ENCODE measurements around the gene PRKAG2. TPM values are rescaled to one million over a fixed set of nuclear protein-coding genes. Genes with fewer than 3 reads are reported as not detected.

Gene PRKAG2
- total and polyA plus RNA-seq, 2 of the 13 experiments (the other 11 are each of a cell fraction or from before 2014, with no cell fraction given), result 0.90 to 1.3 TPM

DNA sequence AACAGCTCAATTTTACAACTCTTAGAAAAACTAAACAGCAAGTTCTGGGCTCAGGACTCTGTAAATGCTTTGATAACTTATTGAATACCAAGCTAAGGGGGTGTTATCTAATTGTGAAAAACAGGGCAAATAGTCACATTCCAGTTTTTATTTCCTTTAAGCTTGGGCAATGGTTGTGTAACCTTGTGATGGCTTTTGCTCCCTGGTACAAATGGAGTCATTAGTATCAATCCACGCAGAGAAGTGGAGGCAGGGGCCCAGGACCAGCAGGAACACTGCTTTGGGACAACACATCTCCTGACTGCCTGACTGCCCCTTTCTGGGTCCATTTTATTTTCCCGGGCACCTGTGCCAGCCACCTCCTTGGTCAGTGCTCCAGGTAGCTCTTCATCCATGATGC is 5.8 kb upstream of the PRKAG2 start (continued):
- TF ChIP-seq ZNF543 (CRISPR knock-in tag; IDR thresholded peaks at IDR 0.05), result no peak
- TF ChIP-seq DNMT3B (CRISPR knock-in tag; conservative IDR thresholded peaks at IDR 0.05), result no peak
- TF ChIP-seq, protein P1, sequence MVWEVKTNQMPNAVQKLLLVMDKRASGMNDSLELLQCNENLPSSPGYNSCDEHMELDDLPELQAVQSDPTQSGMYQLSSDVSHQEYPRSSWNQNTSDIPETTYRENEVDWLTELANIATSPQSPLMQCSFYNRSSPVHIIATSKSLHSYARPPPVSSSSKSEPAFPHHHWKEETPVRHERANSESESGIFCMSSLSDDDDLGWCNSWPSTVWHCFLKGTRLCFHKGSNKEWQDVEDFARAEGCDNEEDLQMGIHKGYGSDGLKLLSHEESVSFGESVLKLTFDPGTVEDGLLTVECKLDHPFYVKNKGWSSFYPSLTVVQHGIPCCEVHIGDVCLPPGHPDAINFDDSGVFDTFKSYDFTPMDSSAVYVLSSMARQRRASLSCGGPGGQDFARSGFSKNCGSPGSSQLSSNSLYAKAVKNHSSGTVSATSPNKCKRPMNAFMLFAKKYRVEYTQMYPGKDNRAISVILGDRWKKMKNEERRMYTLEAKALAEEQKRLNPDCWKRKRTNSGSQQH (CRISPR knock-in tag; IDR thresholded peaks at IDR 0.05; ENCODE audit: low read depth), result no peak
- TF ChIP-seq ZNF678 (CRISPR knock-in tag; IDR thresholded peaks at IDR 0.05), result no peak

DNA sequence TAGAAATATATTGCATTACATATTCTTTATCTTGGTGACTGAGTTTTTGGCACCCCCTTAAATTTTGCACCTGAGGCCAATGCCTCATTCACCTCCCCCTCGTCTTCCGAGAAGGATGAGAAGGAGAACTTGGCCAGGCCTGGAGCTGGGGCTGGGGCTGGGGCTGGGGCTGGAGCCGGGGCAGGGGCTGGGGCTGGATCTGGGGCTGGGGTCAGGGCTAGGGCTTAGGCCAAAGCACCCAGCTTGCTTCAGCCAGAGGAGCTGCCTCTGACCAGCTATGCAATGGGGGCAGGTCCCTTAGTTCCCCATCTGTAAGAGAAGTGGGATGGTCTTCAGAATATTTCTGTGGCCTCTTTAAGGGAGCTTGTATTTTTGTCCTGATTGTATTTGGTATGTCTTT is 3.8 kb upstream of the PRKAG2 start:
- no peak overlapping the region for H3K4me3 ChIP-seq (replicated peaks in 1 of 3; ENCODE audit: insufficient read depth in 1 of 3, low read depth in 2 of 3, low read length in 3 of 3)
- intact Hi-C loops (cut with micrococcal nuclease; ENCODE audit: unreplicated experiment) (no loop called here), in situ Hi-C loops (cut with HindIII; ENCODE audit: extremely low pct_ligation_motif_present, low pct_unique_long_range_greater_than_20kb) (no loop called here)
- 65% methylated on average over 2 of the region's 3 CpGs for WGBS (ENCODE audit: low lambda C conversion rate)
- no TSS peak for BruUV-seq (replicated peaks)
- ChIA-PET POLR2A (no interaction called here), CTCF (ENCODE audit: low intra/inter-chr PET ratio, low total read pairs) (no interaction called here)
- no peaks in the 10 kb centered on the region for H3K79me2 ChIP-seq (ENCODE audit: insufficient read depth, low read length)
- no peak overlapping the region for H3K27ac ChIP-seq (ENCODE audit: extremely low read length, insufficient read depth, low read length)
- no peaks in the 10 kb centered on the region for H3K9me3 ChIP-seq (ENCODE audit: low read length)
- ATAC-seq (no peak), DNase-seq (ENCODE audit: low spot score) (no peak), FAIRE-seq (no peak)
- H3K27me3 ChIP-seq (ENCODE audit: control insufficient read depth in 1 of 2, insufficient read depth in 2 of 2, low read length in 2 of 2), result peaks cover 0 to 27% of the 10 kb centered on the region in 2 experiments
- no peak overlapping the region for H2AFZ ChIP-seq (ENCODE audit: low read length)
- no peak overlapping the region for H3K4me2 ChIP-seq (ENCODE audit: low read depth, low read length)
- no peaks in the 10 kb centered on the region for H4K20me1 ChIP-seq (ENCODE audit: insufficient read depth, low read length)
- H3K9ac ChIP-seq (ENCODE audit: insufficient read depth, low read depth, low read length), result no peak overlapping the region
- peaks cover 7% of the 10 kb centered on the region for H3K4me1 ChIP-seq (ENCODE audit: insufficient read depth, low read length)
- H3K36me3 ChIP-seq (replicated peaks in 1 of 2; ENCODE audit: control insufficient read depth in 1 of 2, insufficient read depth in 2 of 2, low read length in 2 of 2), result no peaks in the 10 kb centered on the region
- TF ChIP-seq DMAP1 (CRISPR knock-in tag; IDR thresholded peaks at IDR 0.05) (no peak), ZNF780A (CRISPR knock-in tag; IDR thresholded peaks at IDR 0.05) (no peak), ZNF891 (CRISPR knock-in tag; IDR thresholded peaks at IDR 0.05) (no peak), ZNF563 (CRISPR knock-in tag; IDR thresholded peaks at IDR 0.05) (no peak), TCF12 (IDR thresholded peaks at IDR 0.05) (no peak), TCF12 (CRISPR knock-in tag; IDR thresholded peaks at IDR 0.05) (no peak), HMGA1 (CRISPR knock-in tag; conservative IDR thresholded peaks at IDR 0.05) (no peak)
- TF ChIP-seq, protein P2, sequence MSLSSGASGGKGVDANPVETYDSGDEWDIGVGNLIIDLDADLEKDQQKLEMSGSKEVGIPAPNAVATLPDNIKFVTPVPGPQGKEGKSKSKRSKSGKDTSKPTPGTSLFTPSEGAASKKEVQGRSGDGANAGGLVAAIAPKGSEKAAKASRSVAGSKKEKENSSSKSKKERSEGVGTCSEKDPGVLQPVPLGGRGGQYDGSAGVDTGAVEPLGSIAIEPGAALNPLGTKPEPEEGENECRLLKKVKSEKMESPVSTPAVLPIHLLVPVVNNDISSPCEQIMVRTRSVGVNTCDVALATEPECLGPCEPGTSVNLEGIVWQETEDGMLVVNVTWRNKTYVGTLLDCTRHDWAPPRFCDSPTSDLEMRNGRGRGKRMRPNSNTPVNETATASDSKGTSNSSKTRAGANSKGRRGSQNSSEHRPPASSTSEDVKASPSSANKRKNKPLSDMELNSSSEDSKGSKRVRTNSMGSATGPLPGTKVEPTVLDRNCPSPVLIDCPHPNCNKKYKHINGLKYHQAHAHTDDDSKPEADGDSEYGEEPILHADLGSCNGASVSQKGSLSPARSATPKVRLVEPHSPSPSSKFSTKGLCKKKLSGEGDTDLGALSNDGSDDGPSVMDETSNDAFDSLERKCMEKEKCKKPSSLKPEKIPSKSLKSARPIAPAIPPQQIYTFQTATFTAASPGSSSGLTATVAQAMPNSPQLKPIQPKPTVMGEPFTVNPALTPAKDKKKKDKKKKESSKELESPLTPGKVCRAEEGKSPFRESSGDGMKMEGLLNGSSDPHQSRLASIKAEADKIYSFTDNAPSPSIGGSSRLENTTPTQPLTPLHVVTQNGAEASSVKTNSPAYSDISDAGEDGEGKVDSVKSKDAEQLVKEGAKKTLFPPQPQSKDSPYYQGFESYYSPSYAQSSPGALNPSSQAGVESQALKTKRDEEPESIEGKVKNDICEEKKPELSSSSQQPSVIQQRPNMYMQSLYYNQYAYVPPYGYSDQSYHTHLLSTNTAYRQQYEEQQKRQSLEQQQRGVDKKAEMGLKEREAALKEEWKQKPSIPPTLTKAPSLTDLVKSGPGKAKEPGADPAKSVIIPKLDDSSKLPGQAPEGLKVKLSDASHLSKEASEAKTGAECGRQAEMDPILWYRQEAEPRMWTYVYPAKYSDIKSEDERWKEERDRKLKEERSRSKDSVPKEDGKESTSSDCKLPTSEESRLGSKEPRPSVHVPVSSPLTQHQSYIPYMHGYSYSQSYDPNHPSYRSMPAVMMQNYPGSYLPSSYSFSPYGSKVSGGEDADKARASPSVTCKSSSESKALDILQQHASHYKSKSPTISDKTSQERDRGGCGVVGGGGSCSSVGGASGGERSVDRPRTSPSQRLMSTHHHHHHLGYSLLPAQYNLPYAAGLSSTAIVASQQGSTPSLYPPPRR (CRISPR knock-in tag; IDR thresholded peaks at IDR 0.05; ENCODE audit: borderline replicate concordance), result no peak
- TF ChIP-seq, protein P3, sequence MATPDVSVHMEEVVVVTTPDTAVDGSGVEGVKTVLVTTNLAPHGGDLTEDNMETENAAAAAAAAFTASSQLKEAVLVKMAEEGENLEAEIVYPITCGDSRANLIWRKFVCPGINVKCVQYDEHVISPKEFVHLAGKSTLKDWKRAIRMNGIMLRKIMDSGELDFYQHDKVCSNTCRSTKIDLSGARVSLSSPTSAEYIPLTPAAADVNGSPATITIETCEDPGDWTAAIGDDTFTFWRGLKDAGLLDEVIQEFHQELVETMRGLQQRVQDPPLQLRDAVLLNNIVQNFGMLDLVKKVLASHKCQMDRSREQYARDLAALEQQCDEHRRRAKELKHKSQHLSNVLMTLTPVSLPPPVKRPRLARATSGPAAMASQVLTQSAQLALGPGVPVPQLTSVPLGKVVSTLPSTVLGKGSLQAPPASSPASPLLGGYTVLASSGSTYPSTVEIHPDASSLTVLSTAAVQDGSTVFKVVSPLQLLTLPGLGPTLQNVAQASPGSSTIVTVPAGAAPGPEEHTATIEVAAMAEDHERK (CRISPR knock-in tag; IDR thresholded peaks at IDR 0.05; ENCODE audit: low read depth), result no peak
- TF ChIP-seq, protein P4, sequence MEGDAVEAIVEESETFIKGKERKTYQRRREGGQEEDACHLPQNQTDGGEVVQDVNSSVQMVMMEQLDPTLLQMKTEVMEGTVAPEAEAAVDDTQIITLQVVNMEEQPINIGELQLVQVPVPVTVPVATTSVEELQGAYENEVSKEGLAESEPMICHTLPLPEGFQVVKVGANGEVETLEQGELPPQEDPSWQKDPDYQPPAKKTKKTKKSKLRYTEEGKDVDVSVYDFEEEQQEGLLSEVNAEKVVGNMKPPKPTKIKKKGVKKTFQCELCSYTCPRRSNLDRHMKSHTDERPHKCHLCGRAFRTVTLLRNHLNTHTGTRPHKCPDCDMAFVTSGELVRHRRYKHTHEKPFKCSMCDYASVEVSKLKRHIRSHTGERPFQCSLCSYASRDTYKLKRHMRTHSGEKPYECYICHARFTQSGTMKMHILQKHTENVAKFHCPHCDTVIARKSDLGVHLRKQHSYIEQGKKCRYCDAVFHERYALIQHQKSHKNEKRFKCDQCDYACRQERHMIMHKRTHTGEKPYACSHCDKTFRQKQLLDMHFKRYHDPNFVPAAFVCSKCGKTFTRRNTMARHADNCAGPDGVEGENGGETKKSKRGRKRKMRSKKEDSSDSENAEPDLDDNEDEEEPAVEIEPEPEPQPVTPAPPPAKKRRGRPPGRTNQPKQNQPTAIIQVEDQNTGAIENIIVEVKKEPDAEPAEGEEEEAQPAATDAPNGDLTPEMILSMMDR (CRISPR knock-in tag; IDR thresholded peaks at IDR 0.05), result no peak
